Thyroid gland (tissue), 4 donors: Measurements from ENCODE around the gene SUMF1. TPM values are rescaled to one million over a fixed set of nuclear protein-coding genes. Genes with fewer than 3 reads are reported as not detected.

Source experiments
- DNase-seq, 2 donors: peaks; one replicate each; pipeline ENCODE4 v3.0.0-alpha.2; 2019
- H3K27ac ChIP-seq, 3 donors: fragments of 200-600 bp; sonication (generic); 1 replicate in 2 of 3; 2 replicates in 1 of 3; pipeline ENCODE4 v1.5.1; 2016 to 2019; ENCODE audit warnings: mild to moderate bottlenecking in 1 of 3, moderate library complexity in 1 of 3
- H3K27me3 ChIP-seq: fragments of 200-600 bp; sonication (generic); one replicate; pipeline ENCODE4 v1.5.1; 2019
- H3K36me3 ChIP-seq, 2 donors: fragments of 200-600 bp; sonication (generic); one replicate each; pipeline ENCODE4 v1.5.1; 2016 to 2019
- H3K4me1 ChIP-seq, 2 donors: fragments of 200-600 bp; sonication (generic); one replicate each; pipeline ENCODE4 v1.5.1; 2017 to 2019
- H3K4me3 ChIP-seq, 3 donors: fragments of 200-600 bp; sonication (generic); replicated peaks in 1 of 3; 1 replicate in 2 of 3; 2 replicates in 1 of 3; pipeline ENCODE4 v1.5.1; 2016; ENCODE audit warnings: mild to moderate bottlenecking in 1 of 3
- H3K9me3 ChIP-seq: fragments of 200-600 bp; sonication (generic); one replicate; pipeline ENCODE4 v1.5.1; 2017
- POLR2A ChIP-seq, 2 donors: fragments of 450-650 bp; IDR thresholded peaks; one replicate each; pipeline ENCODE4 v1.6.1; 2017; ENCODE audit warnings: antibody characterized with exemption in 2 of 2, mild to moderate bottlenecking in 2 of 2, moderate library complexity in 1 of 2
- WGBS, 2 donors: methylation state at CpG; one replicate each; pipeline ENCODE4 v1.1.5; 2017; 5-methylcytosine and 5-hydroxymethylcytosine counted together
- intact Hi-C: fragments of 100-400 bp; cut with DNase I; formaldehyde crosslinking; loops from one replicate; pipeline ENCODE4 v1.15.1; 2023
- total RNA-seq, 4 donors: library from RNA; depleted of rRNA; stranded (reverse); fragments of >200 nt; gene quantifications; one replicate each; pipeline ENCODE4 v1.2.3, GENCODE V29; 2016
- TF ChIP-seq, protein P1 (sequence below), 6 experiments: fragments of 200-600 bp in 3 of 6; fragments of 450-650 bp in 3 of 6; sonication (generic) in 3 of 6; IDR thresholded peaks; one replicate each; pipeline ENCODE4 v1.5.1; 2016 to 2019; ENCODE audit warnings: antibody characterized with exemption in 6 of 6, mild to moderate bottlenecking in 2 of 6, inconsistent platforms in 1 of 6, moderate library complexity in 1 of 6

The SUMF1 gene
- total RNA-seq, 4 donors from 2014 or later = 58.8 to 98.3 (median 74.5) TPM

DNA sequence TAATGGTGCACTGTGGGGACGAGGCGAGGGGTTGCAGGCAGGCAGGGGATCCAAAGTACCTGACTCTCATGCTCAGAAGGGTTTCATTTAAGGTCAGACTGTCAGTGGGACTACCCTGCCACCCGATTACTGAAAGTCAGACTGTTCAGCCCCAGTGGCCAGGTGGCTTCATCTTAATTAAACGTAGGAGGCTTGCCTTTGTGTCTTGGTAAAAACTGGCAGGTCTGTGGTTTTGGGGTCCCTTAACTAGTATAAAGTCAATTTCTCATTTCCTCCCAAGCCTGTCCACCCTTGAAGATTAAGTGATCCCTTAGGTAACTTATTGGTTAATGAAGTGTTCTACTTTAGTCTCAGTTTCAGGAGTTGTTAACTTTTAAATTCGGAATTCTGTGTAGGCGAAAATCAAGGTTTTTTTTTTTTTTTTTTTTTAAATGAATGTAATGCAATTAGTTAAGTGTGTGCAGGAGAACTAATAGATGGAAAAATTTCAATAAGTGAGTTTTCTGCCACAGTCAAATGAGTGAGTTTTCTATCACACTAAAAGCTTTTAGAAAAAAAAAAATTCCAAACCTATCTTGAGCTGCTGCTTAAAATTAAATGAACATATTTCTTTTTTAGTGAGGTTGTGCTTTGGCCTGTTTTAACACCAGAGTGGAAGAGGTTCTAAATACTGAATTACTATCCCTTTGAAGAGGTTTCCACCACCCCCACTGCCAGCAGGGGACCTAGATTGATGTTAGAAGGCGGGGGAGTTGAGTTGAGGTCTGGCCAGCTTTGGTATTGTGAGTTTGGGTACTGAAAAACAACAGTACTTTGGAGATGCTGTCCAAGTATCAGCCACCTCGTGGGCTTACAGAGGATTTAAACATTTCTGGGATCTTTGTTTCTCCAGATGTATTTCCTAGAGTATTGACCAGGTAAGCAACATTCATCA, 41.2 kb upstream of the SUMF1 start:
- no peaks in the 10 kb centered on the region for H3K9me3 ChIP-seq
- no peaks in the 10 kb centered on the region for H3K36me3 ChIP-seq
- H3K27me3 ChIP-seq = no peaks in the 10 kb centered on the region
- peak overlapping the region; percentile 17 to 84 (median 41) for H3K27ac ChIP-seq
- DNase-seq = no peak
- TF ChIP-seq, protein P1, sequence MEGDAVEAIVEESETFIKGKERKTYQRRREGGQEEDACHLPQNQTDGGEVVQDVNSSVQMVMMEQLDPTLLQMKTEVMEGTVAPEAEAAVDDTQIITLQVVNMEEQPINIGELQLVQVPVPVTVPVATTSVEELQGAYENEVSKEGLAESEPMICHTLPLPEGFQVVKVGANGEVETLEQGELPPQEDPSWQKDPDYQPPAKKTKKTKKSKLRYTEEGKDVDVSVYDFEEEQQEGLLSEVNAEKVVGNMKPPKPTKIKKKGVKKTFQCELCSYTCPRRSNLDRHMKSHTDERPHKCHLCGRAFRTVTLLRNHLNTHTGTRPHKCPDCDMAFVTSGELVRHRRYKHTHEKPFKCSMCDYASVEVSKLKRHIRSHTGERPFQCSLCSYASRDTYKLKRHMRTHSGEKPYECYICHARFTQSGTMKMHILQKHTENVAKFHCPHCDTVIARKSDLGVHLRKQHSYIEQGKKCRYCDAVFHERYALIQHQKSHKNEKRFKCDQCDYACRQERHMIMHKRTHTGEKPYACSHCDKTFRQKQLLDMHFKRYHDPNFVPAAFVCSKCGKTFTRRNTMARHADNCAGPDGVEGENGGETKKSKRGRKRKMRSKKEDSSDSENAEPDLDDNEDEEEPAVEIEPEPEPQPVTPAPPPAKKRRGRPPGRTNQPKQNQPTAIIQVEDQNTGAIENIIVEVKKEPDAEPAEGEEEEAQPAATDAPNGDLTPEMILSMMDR (IDR thresholded peaks at IDR 0.05) = no peak
- intact Hi-C loops = no loop called here
- no peak overlapping the region for H3K4me3 ChIP-seq
- WGBS, 2 donors = 76% methylated on average over 8 of the region's 8 CpGs
- H3K4me1 ChIP-seq = peaks cover 78 to 80% of the 10 kb centered on the region in 2 donors

DNA sequence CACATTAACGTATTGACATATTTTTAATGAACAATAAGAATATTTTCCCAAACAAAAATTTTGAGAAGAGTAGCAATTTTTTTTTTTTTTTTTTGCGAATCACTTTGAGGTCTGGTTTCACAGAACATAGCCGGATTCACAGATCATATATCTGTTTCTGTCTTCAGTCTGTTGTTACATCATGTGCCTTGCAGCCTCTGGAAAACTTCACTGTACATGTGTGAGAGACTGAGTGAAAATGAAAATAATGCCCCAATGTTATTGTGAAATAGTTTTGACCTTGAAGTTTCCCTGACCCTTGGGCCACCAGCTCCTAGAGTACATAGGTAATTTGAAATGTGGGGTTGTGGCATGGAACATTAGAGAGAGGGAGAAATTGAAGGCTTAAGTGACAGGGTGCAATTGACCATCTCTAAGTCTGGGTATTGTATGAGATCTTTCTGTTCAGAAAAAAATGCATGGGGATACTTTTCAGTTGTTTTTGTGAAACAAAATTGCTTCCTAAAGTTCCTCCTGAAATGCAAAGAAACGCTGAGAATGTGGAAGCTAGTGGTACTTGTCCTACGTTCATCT, 40.0 kb upstream of the SUMF1 start:
- DNase-seq = no peak
- intact Hi-C loops = no loop called here
- Histone ChIP-seq H3K36me3 (no peaks in the 10 kb centered on the region), H3K4me1 (peaks cover 67 to 71% of the 10 kb centered on the region in 2 donors), H3K27me3 (no peaks in the 10 kb centered on the region), H3K9me3 (no peaks in the 10 kb centered on the region), H3K4me3 (no peak overlapping the region), H3K27ac (peak overlapping the region; percentile 59 to 84 (median 83))
- TF ChIP-seq, protein P1 (IDR thresholded peaks at IDR 0.05) = no peak
- TF ChIP-seq POLR2A (IDR thresholded peaks at IDR 0.05) = no peak
- WGBS, 2 donors = 68 to 70% methylated on average over 5 of the region's 5 CpGs

DNA sequence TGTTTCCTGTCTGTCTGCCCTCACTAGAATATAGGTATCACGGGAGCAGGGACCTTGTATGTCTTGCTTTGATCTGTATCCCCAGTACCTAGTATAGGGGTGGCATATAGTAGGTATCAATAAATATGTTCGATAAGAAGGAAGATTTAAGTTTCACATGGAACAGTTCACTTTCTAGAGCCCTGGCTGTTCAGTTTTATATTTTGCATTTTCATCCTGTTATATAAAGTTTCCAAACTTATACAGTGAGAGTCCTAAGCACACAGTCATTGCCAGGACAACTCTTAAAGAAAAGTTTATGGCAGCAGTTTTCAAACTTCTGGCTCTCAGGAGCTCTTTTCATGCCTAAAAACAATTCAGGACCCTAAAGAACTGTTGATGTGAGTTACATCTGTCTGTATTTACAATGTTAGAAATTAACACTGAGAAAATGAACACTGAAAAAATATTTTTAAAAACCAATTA, 39.5 kb upstream of the SUMF1 start:
- intact Hi-C loops = no loop called here
- H3K36me3 ChIP-seq = no peaks in the 10 kb centered on the region
- H3K27ac ChIP-seq = peak overlapping the region; percentile 59 to 84 (median 83)
- 72 to 74% methylated on average over 2 of the region's 2 CpGs for WGBS, 2 donors
- H3K4me3 ChIP-seq = no peak overlapping the region
- H3K27me3 ChIP-seq = no peaks in the 10 kb centered on the region
- H3K9me3 ChIP-seq = no peaks in the 10 kb centered on the region
- no peak for DNase-seq
- peaks cover 62 to 66% of the 10 kb centered on the region in 2 donors for H3K4me1 ChIP-seq
- no peak for TF ChIP-seq POLR2A (IDR thresholded peaks at IDR 0.05)

DNA sequence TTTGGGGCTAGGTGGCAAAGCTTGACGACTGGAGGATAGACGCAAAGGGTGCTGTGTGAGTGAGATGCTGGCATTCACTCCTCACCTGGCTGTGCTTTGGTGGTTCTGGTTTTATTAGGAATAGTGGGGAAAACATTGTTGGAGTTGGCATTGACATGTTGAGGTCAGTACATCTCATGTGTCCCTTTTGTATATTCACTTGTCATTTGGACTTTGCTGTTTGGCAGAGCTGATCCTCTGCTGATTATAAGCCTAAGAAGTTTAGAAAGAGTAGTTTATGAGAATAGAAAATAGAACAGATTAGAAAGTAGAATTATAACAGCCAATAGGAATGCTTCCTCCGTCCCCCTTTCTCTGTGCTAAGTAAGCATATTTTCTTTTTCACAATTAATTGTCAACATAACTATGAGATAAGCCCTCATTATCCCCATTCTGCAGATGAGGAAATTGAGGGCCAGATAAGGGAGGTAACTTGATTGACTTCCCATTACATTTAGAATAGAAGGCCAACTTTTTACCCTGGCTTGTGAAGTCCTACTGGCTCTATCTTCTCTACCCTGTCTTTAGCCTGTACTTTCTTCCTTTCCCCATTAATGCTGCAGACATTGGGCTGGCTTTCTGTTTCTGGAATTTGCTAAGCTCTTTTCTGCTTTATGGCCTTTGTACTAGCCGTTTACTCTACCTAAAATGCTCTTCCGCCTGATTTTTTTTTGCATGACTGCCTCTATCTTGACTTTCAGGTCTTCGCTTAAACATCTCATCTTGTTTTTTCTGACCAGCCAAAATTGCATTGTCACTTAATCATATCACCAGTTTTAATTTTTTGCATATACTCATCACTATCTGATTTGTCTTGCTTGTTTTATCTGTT, 38.9 kb upstream of the SUMF1 start:
- Histone ChIP-seq H3K4me3 (no peak overlapping the region), H3K4me1 (peaks cover 58 to 61% of the 10 kb centered on the region in 2 donors), H3K36me3 (no peaks in the 10 kb centered on the region), H3K27me3 (no peaks in the 10 kb centered on the region), H3K9me3 (no peaks in the 10 kb centered on the region), H3K27ac (peak overlapping the region; percentile 59 to 84 (median 83))
- TF ChIP-seq, protein P1 (IDR thresholded peaks at IDR 0.05) = no peak
- no peak for TF ChIP-seq POLR2A (IDR thresholded peaks at IDR 0.05)
- no peak for DNase-seq
- intact Hi-C loops = no loop called here
- 64 to 68% methylated on average over 6 of the region's 6 CpGs for WGBS, 2 donors
